ENCODE measurements around the gene AOPEP. TPM values are rescaled to one million over a fixed set of nuclear protein-coding genes. Genes with fewer than 3 reads are reported as not detected.

AOPEP gene
- total RNA-seq, 1 experiment from 2014 or later = 15.0 TPM

- H4K20me1 ChIP-seq (ENCODE audit: control insufficient read depth, insufficient read depth, insufficient read length) = no peaks in the 10 kb centered on the region
- no peak overlapping the region for H2BK5ac ChIP-seq (ENCODE audit: insufficient read length, low read length)
- H2BK12ac ChIP-seq (ENCODE audit: insufficient read length, low read depth, low read length) = no peak overlapping the region
- H3K14ac ChIP-seq (ENCODE audit: insufficient read depth, low read length) = no peak overlapping the region
- no peaks in the 10 kb centered on the region for H3K27me3 ChIP-seq (ENCODE audit: insufficient read depth, low read length)
- no peak overlapping the region for H4K5ac ChIP-seq (ENCODE audit: insufficient read length, low read depth, low read length)
- WGBS (ENCODE audit: extremely low coverage, insufficient read length, low lambda C conversion rate) = no CpG with 5 or more reads among the region's 2 CpGs
- no peak overlapping the region for H3K27ac Mint-ChIP-seq
- no peaks in the 10 kb centered on the region; a peak in 1 of 7 replicates for H3K36me3 Mint-ChIP-seq (ENCODE audit: insufficient read depth in 1 of 3, low read depth in 3 of 3)
- no peak overlapping the region for H2BK120ac ChIP-seq (ENCODE audit: low read depth, low read length, poor library complexity, severe bottlenecking)
- no peak overlapping the region for H3K23ac ChIP-seq (ENCODE audit: insufficient read length, low read depth, low read length)
- H3K23me2 ChIP-seq (ENCODE audit: insufficient read length, low read depth, low read length, poor library complexity, severe bottlenecking) = no peaks in the 10 kb centered on the region
- no peak overlapping the region for H3K27ac ChIP-seq (ENCODE audit: insufficient read length, low read depth, low read length)
- H3K9me3 ChIP-seq (ENCODE audit: control insufficient read depth, low read depth, low read length) = no peaks in the 10 kb centered on the region
- H3K18ac ChIP-seq (ENCODE audit: insufficient read length, low read depth, low read length) = no peak overlapping the region
- H2BK15ac ChIP-seq (ENCODE audit: low read depth, low read length) = no peak overlapping the region
- TF ChIP-seq CTCF (conservative IDR thresholded peaks at IDR 0.05) = no peak
- H3K4ac ChIP-seq (ENCODE audit: low read depth, low read length) = no peak overlapping the region
- H3K27me3 Mint-ChIP-seq (ENCODE audit: low read depth) = no peaks in the 10 kb centered on the region
- no peak overlapping the region for H3K9ac ChIP-seq (ENCODE audit: extremely low read depth, insufficient read length, low read length)
- H3K4me1 ChIP-seq (ENCODE audit: insufficient read depth, low read length) = no peaks in the 10 kb centered on the region
- H3K56ac ChIP-seq (ENCODE audit: insufficient read length, low read depth, low read length) = no peak overlapping the region
- H3K79me2 ChIP-seq (ENCODE audit: insufficient read depth, low read length) = no peaks in the 10 kb centered on the region
- no peak overlapping the region for H3K4me2 ChIP-seq (ENCODE audit: insufficient read depth, insufficient read length, low read length)
- H2BK20ac ChIP-seq (ENCODE audit: low read depth, low read length, poor library complexity, severe bottlenecking) = no peak overlapping the region
- no peak overlapping the region for H4K91ac ChIP-seq (ENCODE audit: insufficient read length, low read depth, low read length)
- H2AFZ ChIP-seq (ENCODE audit: low read length) = no peak overlapping the region
- H3T11ph ChIP-seq (ENCODE audit: low read length) = no peak overlapping the region
- no peaks in the 10 kb centered on the region for H3K9me3 Mint-ChIP-seq
- H3K79me1 ChIP-seq (ENCODE audit: insufficient read depth, low read depth, low read length, poor library complexity, severe bottlenecking) = no peaks in the 10 kb centered on the region
- 0 out of 4 replicates have a peak, but pooled peaks cover 0 to 7% of the 10 kb centered on the region in 2 experiments for H3K4me1 Mint-ChIP-seq
- no peak overlapping the region for H4K8ac ChIP-seq (replicated peaks; ENCODE audit: insufficient read length, low read depth, low read length)
- DNase-seq = no peak
- H2AK5ac ChIP-seq (ENCODE audit: insufficient read length, low read length) = no peak overlapping the region
- H3K4me3 Mint-ChIP-seq = no peak overlapping the region
These were observed 303.2 kb downstream of the AOPEP start for GRCh38 chr9:95029720-95030119.
